HAP-1 (cell line): ENCODE results near the gene METTL16.
A peak's percentile ranks its signal among the peaks of the same experiment; 100 is the strongest.

Source experiments
- DNase-seq, 2 experiments: peaks; one replicate each; pipeline ENCODE4 v3.0.0-alpha.2; 2016 to 2020; ENCODE audit warnings: low spot score in 2 of 2
- H3K27me3 ChIP-seq: fragments of 250-450 bp; sonication (Bioruptor Pico); 2 replicates; pipeline ENCODE4 v1.5.1; 2020; ENCODE audit warnings: low read depth, mild to moderate bottlenecking, moderate library complexity
- H3K36me3 ChIP-seq: fragments of 250-450 bp; sonication (Bioruptor Pico); replicated peaks from 2 replicates; pipeline ENCODE4 v1.5.1; 2020; ENCODE audit warnings: mild to moderate bottlenecking
- H3K4me1 ChIP-seq: fragments of 250-450 bp; sonication (Bioruptor Pico); 2 replicates; pipeline ENCODE4 v1.5.1; 2020; ENCODE audit warnings: mild to moderate bottlenecking
- H3K4me3 ChIP-seq: fragments of 250-450 bp; sonication (Bioruptor Pico); 2 replicates; pipeline ENCODE4 v1.5.1; 2020; ENCODE audit warnings: mild to moderate bottlenecking, moderate library complexity
- H3K9me3 ChIP-seq: fragments of 250-450 bp; sonication (Bioruptor Pico); 2 replicates; pipeline ENCODE4 v1.5.1; 2020; ENCODE audit warnings: mild to moderate bottlenecking, moderate library complexity
- in situ Hi-C: fragments of 300-500 bp; cut with MboI; formaldehyde crosslinking; loops from 3 replicates; pipeline ENCODE4 v1.14.3; 2020; ENCODE audit warnings: low sequenced_read_pairs, inconsistent platforms, mixed read lengths

The METTL16 gene

DNA sequence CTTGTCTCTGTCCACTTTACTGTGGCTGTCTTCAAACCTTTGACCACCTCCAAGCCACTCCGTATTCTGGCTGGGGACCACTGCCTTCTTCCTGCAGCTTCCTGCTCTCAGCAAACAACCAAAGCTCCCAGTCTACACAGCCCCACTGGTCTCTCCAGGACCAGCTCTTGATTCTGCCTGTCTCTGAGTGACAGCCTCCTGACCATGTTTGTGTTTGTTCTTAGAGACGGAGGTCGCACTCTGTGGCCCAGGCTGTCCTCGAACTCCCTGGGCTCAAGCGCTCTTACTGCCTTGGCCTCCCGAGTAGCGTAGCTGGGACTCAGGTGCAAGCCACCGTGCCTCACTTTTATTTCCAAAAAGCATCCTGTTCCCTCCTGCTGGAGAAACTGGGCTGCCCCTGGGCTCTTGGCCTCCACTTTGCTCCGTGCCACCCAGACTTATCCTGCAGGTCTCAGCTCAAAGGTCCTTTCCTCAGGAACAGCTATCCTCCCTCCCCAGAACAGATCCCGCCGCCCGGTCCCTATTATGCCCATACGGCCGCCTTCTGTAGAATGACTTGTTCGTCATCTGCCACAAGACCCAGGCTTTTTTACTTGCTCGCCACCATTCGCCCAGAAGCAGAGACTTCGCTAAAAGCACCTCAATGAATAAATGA lies 120.0 kb downstream of the METTL16 start:
- Histone ChIP-seq H3K4me1 (peaks cover 23% of the 10 kb centered on the region), H3K9me3 (no peaks in the 10 kb centered on the region), H3K27me3 (no peaks in the 10 kb centered on the region), H3K36me3 (peaks cover 10% of the 10 kb centered on the region), H3K4me3 (peak overlapping the region; percentile 42)
- in situ Hi-C loops, result loop anchor here (25.0 kb wide), 1 partner anchor 621 kb away; no protein-coding TSS in a partner anchor
- DNase-seq, result no peak

GRCh38 chr17:2390199-2390836 lies 121.4 kb downstream of the METTL16 start:
- Histone ChIP-seq H3K4me3 (no peak overlapping the region), H3K9me3 (no peaks in the 10 kb centered on the region), H3K36me3 (peaks cover 12% of the 10 kb centered on the region), H3K27me3 (no peaks in the 10 kb centered on the region), H3K4me1 (peaks cover 15% of the 10 kb centered on the region)
- in situ Hi-C loops, result loop anchor here (25.0 kb wide), 1 partner anchor 622 kb away; no protein-coding TSS in a partner anchor
- no peak for DNase-seq

DNA sequence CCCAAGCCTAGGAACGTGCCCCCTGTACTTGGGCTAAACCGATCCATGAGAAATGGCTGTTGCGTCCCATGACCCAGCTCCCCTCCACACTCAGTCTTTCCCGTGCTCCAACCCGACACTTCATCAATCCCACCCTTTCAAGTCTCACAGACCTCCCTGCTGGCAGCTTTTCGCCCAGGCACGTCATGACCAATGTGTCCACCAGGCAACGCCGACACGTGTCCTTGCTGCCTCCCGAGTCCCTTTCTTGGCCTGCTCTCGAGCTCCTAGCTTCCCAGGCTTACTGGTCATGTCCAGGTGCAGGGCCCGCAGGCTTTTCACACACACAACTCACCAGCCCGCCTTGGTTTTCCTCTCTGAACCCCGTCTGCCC lies 123.0 kb downstream of the METTL16 start:
- Histone ChIP-seq H3K9me3 (no peaks in the 10 kb centered on the region), H3K27me3 (no peaks in the 10 kb centered on the region), H3K36me3 (peaks cover 12% of the 10 kb centered on the region), H3K4me1 (peaks cover 9% of the 10 kb centered on the region), H3K4me3 (no peak overlapping the region)
- in situ Hi-C loops, result loop anchor here (25.0 kb wide), 1 partner anchor 624 kb away; no protein-coding TSS in a partner anchor
- DNase-seq, result no peak

GRCh38 chr17:2388020-2388682 lies 123.5 kb downstream of the METTL16 start:
- Histone ChIP-seq H3K9me3 (no peaks in the 10 kb centered on the region), H3K27me3 (no peaks in the 10 kb centered on the region)

DNA sequence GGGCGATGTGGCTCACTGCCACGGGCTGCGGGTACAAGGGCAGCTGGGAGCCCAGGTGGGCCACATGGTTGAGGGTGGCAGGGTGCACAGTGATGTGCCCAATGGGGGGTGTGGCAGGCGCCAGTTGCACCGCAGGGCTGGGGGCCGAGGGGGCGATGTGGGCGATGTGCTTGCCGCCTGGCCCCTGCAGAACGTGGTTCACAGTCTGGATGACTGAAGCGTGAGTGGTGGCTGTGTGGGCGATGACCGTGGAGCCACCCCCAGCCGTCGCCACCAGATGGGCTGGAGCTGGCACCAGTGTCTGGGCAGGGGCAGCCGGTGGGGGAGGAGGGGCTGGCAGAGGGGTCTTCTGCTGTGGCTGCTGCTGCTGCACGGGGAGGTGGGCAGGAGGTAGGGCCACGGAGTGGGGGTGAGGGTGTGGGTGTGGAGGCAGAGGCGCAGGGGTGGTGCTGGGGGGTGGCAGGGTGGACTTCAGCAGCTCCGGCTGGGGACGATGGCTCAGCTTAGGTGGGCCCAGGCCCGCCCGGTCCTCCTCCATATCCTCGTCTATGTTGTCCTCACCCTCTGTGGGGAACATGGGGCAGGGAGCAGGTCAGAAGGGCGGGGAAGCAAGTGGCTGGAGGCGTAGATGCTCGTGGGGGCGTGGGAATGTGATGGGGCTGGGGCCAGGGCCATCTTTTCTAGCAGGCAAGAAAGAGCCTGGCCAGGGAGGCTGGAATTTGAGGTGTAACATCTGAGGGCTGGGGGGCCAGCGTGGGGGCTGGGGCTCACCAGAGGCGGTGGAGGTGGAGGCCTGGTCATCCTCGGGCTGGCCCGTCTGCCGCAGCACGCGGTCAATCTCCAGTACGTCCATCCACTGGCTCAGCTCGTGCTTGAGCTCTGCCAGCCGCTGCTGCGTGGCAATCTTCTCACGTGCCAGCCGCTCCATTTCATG lies 124.3 kb downstream of the METTL16 start:
- peaks cover 11% of the 10 kb centered on the region for H3K4me1 ChIP-seq
- peaks cover 17% of the 10 kb centered on the region for H3K36me3 ChIP-seq
- in situ Hi-C loops, result loop anchor here (25.0 kb wide), 1 partner anchor 625 kb away; no protein-coding TSS in a partner anchor
- DNase-seq, result no peak
- no peaks in the 10 kb centered on the region for H3K27me3 ChIP-seq
- no peaks in the 10 kb centered on the region for H3K9me3 ChIP-seq
- H3K4me3 ChIP-seq, result no peak overlapping the region

More at GRCh38 chr17:2388020-2388682, 123.5 kb downstream of the METTL16 start:
- H3K4me3 ChIP-seq, result no peak overlapping the region
- in situ Hi-C loops, result loop anchor here (25.0 kb wide), 1 partner anchor 624 kb away; no protein-coding TSS in a partner anchor
- H3K36me3 ChIP-seq, result peaks cover 17% of the 10 kb centered on the region
- peaks cover 7% of the 10 kb centered on the region for H3K4me1 ChIP-seq
- no peak for DNase-seq

DNA sequence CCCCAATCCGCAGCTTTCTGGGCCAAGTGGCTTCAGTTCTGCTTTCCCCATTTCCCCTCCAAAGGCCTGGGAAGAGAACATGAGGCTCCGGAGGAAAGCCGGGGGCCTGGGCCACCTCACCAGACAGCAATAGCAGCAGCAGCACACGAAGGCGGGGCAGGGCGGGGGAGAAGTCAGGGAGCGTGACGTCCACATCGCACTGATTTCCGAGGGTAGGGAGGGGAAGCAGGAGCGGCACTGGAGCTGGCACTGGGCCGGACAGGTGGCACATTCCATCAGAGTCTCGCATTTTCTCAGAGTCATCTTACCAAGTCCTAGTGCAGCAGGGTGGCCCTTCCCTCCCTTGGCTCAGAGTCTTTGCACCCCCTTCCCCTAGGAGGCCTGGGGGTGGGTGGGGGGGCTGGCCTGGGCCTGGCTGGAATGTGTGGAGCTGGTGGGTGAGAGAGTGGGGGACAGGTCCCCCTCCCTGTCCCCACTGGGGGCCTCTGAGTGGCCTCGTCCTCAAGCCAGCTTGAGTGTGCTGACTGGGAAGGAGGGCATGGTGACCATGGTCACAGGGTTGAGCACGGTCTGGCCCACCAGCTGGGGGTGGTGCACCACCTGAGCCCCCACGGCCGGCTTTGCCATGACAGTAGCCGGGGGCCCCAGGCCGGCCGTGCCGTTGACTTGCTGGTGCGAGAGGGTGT lies 125.1 kb downstream of the METTL16 start:
- in situ Hi-C loops, result loop anchor here (25.0 kb wide), 1 partner anchor 626 kb away; no protein-coding TSS in a partner anchor
- peaks cover 4% of the 10 kb centered on the region; the same call in 1 of the 2 replicates for H3K4me1 ChIP-seq
- H3K27me3 ChIP-seq, result no peaks in the 10 kb centered on the region
- no peak for DNase-seq
- no peaks in the 10 kb centered on the region for H3K9me3 ChIP-seq
- H3K36me3 ChIP-seq, result peaks cover 19% of the 10 kb centered on the region
- no peak overlapping the region for H3K4me3 ChIP-seq

DNA sequence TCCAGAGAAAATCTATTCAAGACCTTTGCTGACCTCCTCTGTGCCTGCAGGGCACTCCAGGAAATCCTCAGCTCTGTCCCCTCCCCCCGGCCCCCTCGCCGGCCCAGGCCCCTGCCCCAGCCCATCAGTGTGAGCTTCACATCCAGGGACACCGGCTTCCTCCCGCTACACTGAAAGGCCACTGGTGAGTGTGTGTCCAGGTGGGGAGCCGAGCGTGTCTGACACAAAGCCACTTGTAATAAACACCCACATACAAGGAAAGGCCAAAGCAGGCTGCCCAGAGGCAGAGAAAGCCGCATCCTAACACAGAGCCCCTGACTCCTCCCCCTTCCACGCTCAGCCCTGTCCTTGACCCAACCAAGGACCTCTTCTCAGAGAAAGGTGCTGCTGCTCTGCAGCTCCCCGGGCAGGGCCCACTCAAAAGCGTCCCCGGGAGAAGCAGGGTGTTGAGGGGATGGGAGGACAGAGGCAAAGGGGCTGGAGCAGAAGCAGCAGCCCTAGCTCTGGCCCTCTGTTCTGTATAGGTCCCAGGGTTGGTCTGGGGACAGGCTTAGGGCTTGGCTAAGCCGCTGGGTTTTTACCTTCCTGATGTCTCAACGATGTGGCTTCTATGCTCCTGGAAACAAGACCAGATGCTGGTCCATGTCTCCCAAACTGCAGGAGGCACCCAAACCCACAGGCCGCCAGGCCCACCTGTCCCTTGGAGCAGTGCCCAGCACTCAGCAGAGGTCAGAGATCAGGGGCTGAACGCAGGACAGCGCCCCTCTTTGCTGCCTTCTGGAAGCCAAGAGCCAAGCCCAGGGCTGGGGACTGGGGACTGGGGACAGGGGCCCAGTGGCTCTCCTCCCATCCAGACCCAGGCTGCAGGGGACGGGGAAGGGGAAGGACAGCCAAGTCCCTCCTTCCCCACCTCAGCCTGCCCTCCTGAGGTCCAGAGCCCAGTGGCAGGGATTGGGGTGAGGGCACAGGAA lies 126.2 kb downstream of the METTL16 start:
- Histone ChIP-seq H3K4me1 (peaks cover 4% of the 10 kb centered on the region; the same call in 1 of the 2 replicates), H3K36me3 (peaks cover 20% of the 10 kb centered on the region), H3K4me3 (no peak overlapping the region), H3K9me3 (no peaks in the 10 kb centered on the region), H3K27me3 (no peaks in the 10 kb centered on the region)
- no peak for DNase-seq
- in situ Hi-C loops, result loop anchor here (25.0 kb wide), 1 partner anchor 627 kb away; no protein-coding TSS in a partner anchor

GRCh38 chr17:2384439-2385127 lies 127.1 kb downstream of the METTL16 start:
- in situ Hi-C loops, result loop anchor here (25.0 kb wide), 1 partner anchor 628 kb away; no protein-coding TSS in a partner anchor
- Histone ChIP-seq H3K4me1 (peaks cover 4% of the 10 kb centered on the region; the same call in 1 of the 2 replicates), H3K36me3 (peaks cover 20% of the 10 kb centered on the region), H3K9me3 (no peaks in the 10 kb centered on the region), H3K4me3 (no peak overlapping the region), H3K27me3 (no peaks in the 10 kb centered on the region)
- DNase-seq, result no peak

DNA sequence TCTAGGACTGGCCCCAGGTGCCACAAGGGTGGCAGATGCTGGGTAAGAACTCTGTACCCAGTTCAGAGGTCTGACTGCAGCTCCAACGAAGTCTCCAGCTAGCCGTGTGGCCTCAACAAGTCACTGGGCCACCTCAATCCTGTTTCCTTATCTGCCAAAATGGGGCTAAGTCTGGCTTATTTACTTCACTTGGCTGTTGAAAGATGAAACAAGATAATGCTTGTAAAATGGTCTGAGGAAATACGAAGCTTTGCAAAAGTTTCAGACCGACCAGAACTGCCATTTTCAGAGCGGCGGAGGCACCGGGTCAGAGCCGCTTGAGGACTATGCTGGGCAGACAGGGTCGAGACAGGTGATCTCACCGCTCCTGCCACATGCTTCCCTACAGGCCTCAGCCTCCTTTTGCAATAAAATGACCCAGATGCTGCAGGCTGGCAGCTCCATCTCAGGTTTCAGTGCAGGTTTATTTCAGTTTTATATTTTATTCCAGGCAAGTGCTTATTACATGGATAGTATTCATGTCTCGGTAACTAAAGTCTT lies 128.0 kb downstream of the METTL16 start:
- no peak overlapping the region for H3K4me3 ChIP-seq
- DNase-seq, result no peak
- H3K36me3 ChIP-seq, result peaks cover 20% of the 10 kb centered on the region
- in situ Hi-C loops, result loop anchor here (25.0 kb wide), 1 partner anchor 629 kb away; no protein-coding TSS in a partner anchor
- H3K27me3 ChIP-seq, result no peaks in the 10 kb centered on the region
- H3K9me3 ChIP-seq, result no peaks in the 10 kb centered on the region
- H3K4me1 ChIP-seq, result peaks cover 4% of the 10 kb centered on the region; the same call in 1 of the 2 replicates

DNA sequence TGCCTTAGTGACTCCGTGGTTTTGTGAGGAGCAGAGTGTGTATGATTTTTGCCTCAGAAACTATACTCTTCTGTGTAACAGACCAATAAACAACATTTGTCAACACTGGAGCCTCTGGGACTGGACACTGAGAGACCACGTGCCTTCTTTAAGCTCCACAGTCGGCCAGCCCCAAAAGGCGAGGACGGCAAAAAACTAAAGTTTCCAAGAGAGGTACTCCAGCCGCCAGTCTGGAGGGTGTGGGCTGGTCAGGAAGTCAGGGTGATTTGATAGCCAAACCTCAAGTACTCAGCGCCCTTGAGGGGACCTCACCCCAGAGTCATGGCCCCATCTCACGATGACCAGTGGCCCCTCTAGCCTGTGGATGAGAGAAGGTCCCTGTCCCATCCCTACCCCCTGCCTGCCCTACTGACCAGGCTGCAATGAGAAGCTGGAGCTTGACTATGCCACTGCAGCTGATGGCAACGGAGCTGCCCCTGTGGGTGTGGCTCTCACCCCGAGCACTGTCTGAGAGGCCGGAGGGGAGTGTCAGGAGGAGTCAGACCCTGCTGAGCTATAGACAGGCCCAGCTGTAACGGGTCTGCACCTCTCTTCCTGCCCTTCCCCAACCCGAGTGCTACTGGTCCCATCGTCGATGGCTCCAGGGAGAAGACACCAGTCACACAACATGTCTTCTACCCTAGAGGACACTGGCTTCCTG lies 130.6 kb downstream of the METTL16 start:
- peaks cover 20% of the 10 kb centered on the region for H3K36me3 ChIP-seq
- no peaks in the 10 kb centered on the region for H3K27me3 ChIP-seq
- in situ Hi-C loops, result loop anchor here (25.0 kb wide), 1 partner anchor 631 kb away; no protein-coding TSS in a partner anchor
- H3K9me3 ChIP-seq, result no peaks in the 10 kb centered on the region
- H3K4me3 ChIP-seq, result no peak overlapping the region
- H3K4me1 ChIP-seq, result peaks cover 4% of the 10 kb centered on the region; the same call in 1 of the 2 replicates
- DNase-seq, result no peak
